ENCODE measurements around the gene SLC23A3.
A peak's percentile ranks its signal among the peaks of the same experiment; 100 is the strongest.

The SLC23A3 gene

DNA sequence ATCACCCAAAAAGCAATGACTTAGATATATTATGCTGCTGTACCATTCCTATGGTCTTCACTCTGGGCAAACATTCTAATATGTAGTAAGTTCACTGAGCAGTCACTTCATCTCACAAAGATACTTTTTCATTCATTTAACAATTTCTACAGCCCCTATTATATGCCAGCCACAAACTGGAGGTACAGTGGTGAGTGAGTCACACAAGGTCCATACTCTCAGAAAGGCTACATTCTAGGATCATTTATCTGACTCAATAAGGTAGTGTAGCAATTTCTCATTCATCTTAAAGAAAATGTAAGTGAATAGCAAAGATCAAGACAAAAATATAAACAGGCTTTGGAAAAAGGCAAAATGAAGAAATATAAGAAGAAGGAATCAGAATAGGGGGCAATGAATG lies 49.7 kb downstream of the SLC23A3 start:
- DNase-seq (ENCODE audit: low read depth in 1 of 2, low spot score in 1 of 2): no peak
- TF ChIP-seq JUND (IDR thresholded peaks at IDR 0.05; ENCODE audit: low read depth): no peak
- in situ Hi-C loops (cut with HindIII; ENCODE audit: low pct_unique_long_range_greater_than_20kb, low sequenced_read_pairs): no loop called here

GRCh38 chr2:219119422-219120043 lies 50.3 kb downstream of the SLC23A3 start:
- peak in 1 of 2 experiments; percentile 61 for DNase-seq (ENCODE audit: low read depth in 1 of 2, low spot score in 1 of 2)
- TF ChIP-seq JUND (IDR thresholded peaks at IDR 0.05; ENCODE audit: low read depth): no peak
- in situ Hi-C loops (cut with HindIII; ENCODE audit: low pct_unique_long_range_greater_than_20kb, low sequenced_read_pairs): no loop called here

GRCh38 chr2:219118504-219118903 lies 51.3 kb downstream of the SLC23A3 start:
- no peak for DNase-seq (ENCODE audit: low read depth in 1 of 2, low spot score in 1 of 2)
- in situ Hi-C loops (cut with HindIII; ENCODE audit: low pct_unique_long_range_greater_than_20kb, low sequenced_read_pairs): no loop called here
- no peak for TF ChIP-seq JUND (IDR thresholded peaks at IDR 0.05; ENCODE audit: low read depth)

GRCh38 chr2:219116776-219117646 lies 52.8 kb downstream of the SLC23A3 start:
- TF ChIP-seq JUND (IDR thresholded peaks at IDR 0.05; ENCODE audit: low read depth): no peak
- DNase-seq (ENCODE audit: low read depth in 1 of 2, low spot score in 1 of 2): no peak
- in situ Hi-C loops (cut with HindIII; ENCODE audit: low pct_unique_long_range_greater_than_20kb, low sequenced_read_pairs): no loop called here

- TF ChIP-seq JUND (IDR thresholded peaks at IDR 0.05; ENCODE audit: low read depth): no peak
- no peak for DNase-seq (ENCODE audit: low read depth in 1 of 2, low spot score in 1 of 2)
- in situ Hi-C loops (cut with HindIII; ENCODE audit: low pct_unique_long_range_greater_than_20kb, low sequenced_read_pairs): no loop called here
These were observed 57.0 kb downstream of the SLC23A3 start for GRCh38 chr2:219112651-219113338.

DNA sequence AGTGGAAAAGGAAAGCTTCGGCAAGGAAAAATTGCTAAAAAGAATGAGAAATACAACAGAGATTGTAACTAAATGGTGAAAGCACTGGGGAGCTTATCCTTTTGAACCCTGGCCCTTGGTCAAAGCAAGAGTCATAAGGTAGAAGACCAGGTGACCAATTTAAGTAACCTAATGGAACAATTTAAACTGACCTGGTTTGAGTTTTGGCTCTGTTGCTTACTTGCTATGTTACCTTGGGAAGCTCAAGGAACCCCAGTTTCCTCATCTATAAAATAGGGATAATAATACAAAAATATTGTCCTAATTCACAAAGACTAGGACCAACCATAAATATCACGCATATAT lies 57.8 kb downstream of the SLC23A3 start:
- TF ChIP-seq JUND (IDR thresholded peaks at IDR 0.05; ENCODE audit: low read depth): no peak
- in situ Hi-C loops (cut with HindIII; ENCODE audit: low pct_unique_long_range_greater_than_20kb, low sequenced_read_pairs): no loop called here
- no peak for DNase-seq (ENCODE audit: low read depth in 1 of 2, low spot score in 1 of 2)
